Caco-2 (cell line): ENCODE measurements around the gene NDUFV1. TPM values are rescaled to one million over a fixed set of nuclear protein-coding genes. Genes with fewer than 3 reads are reported as not detected.

Source experiments
- BruUV-seq: library from RNA; stranded (reverse); fragments of 400-500 nt; replicated peaks from 2 replicates; lab custom pipeline; 2021; lab: Mats Ljungman, UMichigan
- CTCF ChIA-PET: fragments of 300-600 bp; sonication (Branson Sonifier 250); formaldehyde crosslinking; loops from one replicate; lab custom pipeline; 2022; ENCODE audit warnings: antibody characterized with exemption; lab: Charles Lee
- POLR2A ChIA-PET: fragments of 300-600 bp; sonication (Branson Sonifier 250); formaldehyde crosslinking; loops from one replicate; lab custom pipeline; 2022; ENCODE audit warnings: antibody characterized with exemption; lab: Charles Lee
- DNase-seq, 2 experiments: peaks; one replicate each; pipeline versions ENCODE4 v3.0.0 to v3.0.0-alpha.2; 2020 to 2022
- H3K27me3 ChIP-seq: replicated peaks from 2 replicates; pipeline ENCODE4 v1.6.0; 2011; ENCODE audit warnings: low read length; ENCODE audit not compliant: control insufficient read depth, insufficient read depth
- H3K36me3 ChIP-seq: 2 replicates; pipeline ENCODE4 v1.5.1; 2011; ENCODE audit warnings: low read length; ENCODE audit not compliant: control insufficient read depth, insufficient read depth
- H3K4me1 ChIP-seq: fragments of 250-450 bp; sonication (Bioruptor Pico); 2 replicates; pipeline ENCODE4 v1.5.1; 2020; ENCODE audit warnings: mild to moderate bottlenecking
- H3K4me3 ChIP-seq: 2 replicates; pipeline ENCODE4 v1.5.1; 2011; ENCODE audit warnings: low read depth, mild to moderate bottlenecking, control low read depth, low read length
- H3K9me3 ChIP-seq: fragments of 250-450 bp; sonication (Bioruptor Pico); 2 replicates; pipeline ENCODE4 v1.5.1; 2020; ENCODE audit warnings: mild to moderate bottlenecking, moderate library complexity
- H3K27ac Mint-ChIP-seq: one replicate; pipeline ENCODE4 v1.8.0; 2022; ENCODE audit warnings: mixed read lengths; ENCODE audit not compliant: unreplicated experiment
- H3K27me3 Mint-ChIP-seq: one replicate; pipeline ENCODE4 v1.8.0; 2022; ENCODE audit warnings: mixed read lengths; ENCODE audit not compliant: insufficient read depth, unreplicated experiment
- H3K36me3 Mint-ChIP-seq: one replicate; pipeline ENCODE4 v1.8.0; 2022; ENCODE audit warnings: mild to moderate bottlenecking, mixed read lengths; ENCODE audit not compliant: insufficient read depth, unreplicated experiment
- H3K4me1 Mint-ChIP-seq: one replicate; pipeline ENCODE4 v1.8.0; 2022; ENCODE audit warnings: low read depth, mixed read lengths; ENCODE audit not compliant: unreplicated experiment
- H3K4me3 Mint-ChIP-seq: one replicate; pipeline ENCODE4 v1.8.0; 2022; ENCODE audit warnings: mild to moderate bottlenecking, moderate library complexity, mixed read lengths; ENCODE audit not compliant: unreplicated experiment
- H3K9me3 Mint-ChIP-seq: one replicate; pipeline ENCODE4 v1.8.0; 2022; ENCODE audit warnings: mixed read lengths; ENCODE audit not compliant: unreplicated experiment
- CTCF ChIP-seq, 2 experiments: fragments of 200-600 bp in 1 of 2; IDR thresholded peaks; 1 replicate in 1 of 2; 2 replicates in 1 of 2; pipeline versions ENCODE4 v1.5.1 to v1.8.0; 2011 to 2022; ENCODE audit warnings: antibody characterized with exemption in 1 of 2, control low read depth in 1 of 2, inconsistent platforms in 1 of 2, low read depth in 1 of 2, low read length in 1 of 2, mild to moderate bottlenecking in 1 of 2, moderate library complexity in 1 of 2; ENCODE audit not compliant: insufficient read depth in 1 of 2, severe bottlenecking in 1 of 2, unreplicated experiment in 1 of 2
- intact Hi-C: fragments of 100-400 bp; cut with micrococcal nuclease; formaldehyde crosslinking; loops from one replicate; pipeline ENCODE4 v1.10.0; 2022; ENCODE audit not compliant: unreplicated experiment
- total RNA-seq: library from RNA; stranded (reverse); gene quantifications from 2 replicates; pipeline ENCODE4 v1.2.3, GENCODE V29; 2022

The NDUFV1 gene
- total RNA-seq, 1 experiment from 2014 or later: 358 TPM

DNA sequence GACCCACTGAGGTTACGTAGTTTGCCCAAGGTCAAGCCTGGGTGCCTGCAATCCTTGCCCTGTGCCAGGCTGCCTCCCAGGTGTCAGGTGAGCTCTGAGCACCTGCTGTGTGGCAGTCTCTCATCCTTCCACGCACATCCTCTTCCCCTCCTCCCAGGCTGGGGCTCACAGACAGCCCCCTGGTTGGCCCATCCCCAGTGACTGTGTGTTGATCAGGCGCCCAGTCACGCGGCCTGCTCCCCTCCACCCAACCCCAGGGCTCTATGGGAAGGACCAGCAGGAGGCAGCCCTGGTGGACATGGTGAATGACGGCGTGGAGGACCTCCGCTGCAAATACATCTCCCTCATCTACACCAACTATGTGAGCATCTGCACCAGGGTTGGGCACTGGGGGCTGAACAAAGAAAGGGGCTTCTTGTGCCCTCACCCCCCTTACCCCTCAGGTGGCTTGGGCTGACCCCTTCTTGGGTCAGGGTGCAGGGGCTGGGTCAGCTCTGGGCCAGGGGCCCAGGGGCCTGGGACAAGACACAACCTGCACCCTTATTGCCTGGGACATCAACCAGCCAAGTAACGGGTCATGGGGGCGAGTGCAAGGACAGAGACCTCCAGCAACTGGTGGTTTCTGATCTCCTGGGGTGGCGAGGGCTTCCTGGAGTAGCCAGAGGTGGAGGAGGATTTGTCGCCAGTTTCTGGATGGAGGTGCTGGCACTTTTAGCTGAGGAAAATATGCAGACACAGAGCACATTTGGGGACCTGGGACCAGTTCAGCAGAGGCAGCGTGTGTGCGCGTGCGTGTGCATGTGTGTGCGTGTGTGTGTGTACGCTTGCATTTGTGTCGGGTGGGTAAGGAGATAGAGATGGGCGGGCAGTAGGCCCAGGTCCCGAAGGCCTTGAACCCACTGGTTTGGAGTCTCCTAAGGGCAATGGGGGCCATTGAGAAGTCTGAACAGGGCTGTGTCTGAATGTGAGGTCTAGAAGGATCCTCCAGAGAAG, 21.6 kb upstream of the NDUFV1 start:
- POLR2A ChIA-PET: interaction anchor here (1.3 kb wide), 1 partner anchor 45 kb away, joined by 3 read pairs; no protein-coding TSS in a partner anchor
- Mint-ChIP-seq H3K27me3 (no peaks in the 10 kb centered on the region), H3K4me3 (peak overlapping the region; percentile 75), H3K9me3 (no peaks in the 10 kb centered on the region), H3K4me1 (peaks cover 47% of the 10 kb centered on the region), H3K36me3 (peaks cover 77% of the 10 kb centered on the region), H3K27ac (peak overlapping the region; percentile 85)
- intact Hi-C loops: loop anchor here (5.0 to 10.0 kb wide), 2 partner anchors 233 to 340 kb away; partner anchors contain the start of gene POLD4
- no peaks in the 10 kb centered on the region for H3K27me3 ChIP-seq
- BruUV-seq: no TSS peak
- peaks cover 31% of the 10 kb centered on the region for H3K4me1 ChIP-seq
- peaks cover 19% of the 10 kb centered on the region for H3K36me3 ChIP-seq
- DNase-seq: no peak
- no peak for TF ChIP-seq CTCF (IDR thresholded peaks at IDR 0.05; ENCODE audit: insufficient read depth in 1 of 2, low read depth in 1 of 2, low read length in 1 of 2, severe bottlenecking in 1 of 2, unreplicated experiment in 1 of 2)
- peak overlapping the region; percentile 87 for H3K4me3 ChIP-seq
- CTCF ChIA-PET: interaction anchor here (1.6 kb wide), 2 partner anchors 28 to 45 kb away, joined by 7 to 10 read pairs; partner anchors contain the start of gene NUDT8
- H3K9me3 ChIP-seq: no peaks in the 10 kb centered on the region

DNA sequence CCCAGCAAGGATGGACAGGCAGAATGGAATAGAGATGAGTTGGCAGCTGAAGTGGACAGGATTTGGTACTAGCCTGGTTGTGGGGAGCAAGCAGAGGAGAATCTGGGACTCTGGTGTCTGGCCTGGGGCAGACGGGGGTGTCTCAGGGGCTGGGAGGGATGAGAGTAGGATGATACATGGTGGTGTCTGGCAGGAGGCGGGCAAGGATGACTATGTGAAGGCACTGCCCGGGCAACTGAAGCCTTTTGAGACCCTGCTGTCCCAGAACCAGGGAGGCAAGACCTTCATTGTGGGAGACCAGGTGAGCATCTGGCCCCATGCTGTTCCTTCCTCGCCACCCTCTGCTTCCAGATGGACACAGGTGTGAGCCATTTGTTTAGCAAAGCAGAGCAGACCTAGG, 20.8 kb upstream of the NDUFV1 start:
- TF ChIP-seq CTCF (IDR thresholded peaks at IDR 0.05; ENCODE audit: insufficient read depth in 1 of 2, low read depth in 1 of 2, low read length in 1 of 2, severe bottlenecking in 1 of 2, unreplicated experiment in 1 of 2): no peak
- Histone ChIP-seq H3K27me3 (no peaks in the 10 kb centered on the region), H3K4me1 (peaks cover 24% of the 10 kb centered on the region), H3K9me3 (no peaks in the 10 kb centered on the region), H3K4me3 (no peak overlapping the region), H3K36me3 (peaks cover 19% of the 10 kb centered on the region)
- no peak for DNase-seq
- H3K4me1 Mint-ChIP-seq: peaks cover 40% of the 10 kb centered on the region
- BruUV-seq: no TSS peak
- POLR2A ChIA-PET: interaction anchor here (1.3 kb wide), 1 partner anchor 45 kb away, joined by 3 read pairs; no protein-coding TSS in a partner anchor
- no peaks in the 10 kb centered on the region for H3K9me3 Mint-ChIP-seq
- H3K27me3 Mint-ChIP-seq: no peaks in the 10 kb centered on the region
- H3K27ac Mint-ChIP-seq: no peak overlapping the region
- intact Hi-C loops: loop anchor here (10.0 kb wide), 1 partner anchor 341 kb away; no protein-coding TSS in a partner anchor
- peaks cover 83% of the 10 kb centered on the region for H3K36me3 Mint-ChIP-seq
- H3K4me3 Mint-ChIP-seq: peak overlapping the region; percentile 75
- CTCF ChIA-PET: no interaction called here

DNA sequence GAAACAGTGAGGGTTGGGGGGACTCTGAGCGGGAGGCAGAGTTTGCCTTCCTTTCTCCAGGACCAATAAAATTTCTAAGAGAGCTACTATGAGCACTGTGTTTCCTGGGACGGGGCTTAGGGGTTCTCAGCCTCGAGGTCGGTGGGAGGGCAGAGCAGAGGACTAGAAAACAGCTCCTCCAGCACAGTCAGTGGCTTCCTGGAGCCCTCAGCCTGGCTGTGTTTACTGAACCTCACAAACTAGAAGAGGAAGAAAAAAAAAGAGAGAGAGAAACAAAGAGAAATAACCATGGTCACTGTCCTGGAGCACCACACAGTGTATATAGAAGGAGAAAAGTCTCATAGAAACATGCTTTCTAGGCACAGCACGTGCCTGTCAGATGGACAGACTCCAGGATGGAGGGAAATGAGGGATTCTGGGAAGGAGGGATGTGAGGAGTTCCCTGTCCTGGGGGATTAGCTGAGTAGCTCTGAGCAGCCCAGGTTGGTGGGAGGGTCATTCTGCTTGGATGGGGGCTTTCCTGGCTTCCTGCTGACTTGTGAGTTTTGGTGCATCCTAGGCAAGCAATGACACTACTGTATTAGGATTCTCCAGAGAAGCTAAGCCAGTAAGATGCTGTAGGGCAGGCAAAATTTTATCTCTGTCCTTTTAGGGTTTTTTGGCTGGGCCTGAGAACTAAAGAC, 20.0 kb upstream of the NDUFV1 start:
- intact Hi-C loops: loop anchor here (10.0 kb wide), 1 partner anchor 342 kb away; no protein-coding TSS in a partner anchor
- H3K36me3 Mint-ChIP-seq: peaks cover 76% of the 10 kb centered on the region
- no peak overlapping the region for H3K4me3 Mint-ChIP-seq
- ChIA-PET CTCF (no interaction called here), POLR2A (interaction anchor here (1.3 kb wide), 1 partner anchor 44 kb away, joined by 3 read pairs; no protein-coding TSS in a partner anchor)
- no peak overlapping the region for H3K27ac Mint-ChIP-seq
- TF ChIP-seq CTCF (IDR thresholded peaks at IDR 0.05; ENCODE audit: insufficient read depth in 1 of 2, low read depth in 1 of 2, low read length in 1 of 2, severe bottlenecking in 1 of 2, unreplicated experiment in 1 of 2): no peak
- no peaks in the 10 kb centered on the region for H3K9me3 Mint-ChIP-seq
- H3K4me1 Mint-ChIP-seq: peaks cover 33% of the 10 kb centered on the region
- no peaks in the 10 kb centered on the region for H3K27me3 Mint-ChIP-seq
- no peak for DNase-seq
- BruUV-seq: no TSS peak
- no peak overlapping the region for H3K4me3 ChIP-seq
- no peaks in the 10 kb centered on the region for H3K27me3 ChIP-seq
- H3K9me3 ChIP-seq: no peaks in the 10 kb centered on the region
- H3K36me3 ChIP-seq: peaks cover 19% of the 10 kb centered on the region
- H3K4me1 ChIP-seq: peaks cover 21% of the 10 kb centered on the region
